ENCODE data around the gene MEIS3. TPM values are rescaled to one million over a fixed set of nuclear protein-coding genes. Genes with fewer than 3 reads are reported as not detected.

Gene MEIS3
- total RNA-seq, 2 experiments from 2014 or later = not detected

DNA sequence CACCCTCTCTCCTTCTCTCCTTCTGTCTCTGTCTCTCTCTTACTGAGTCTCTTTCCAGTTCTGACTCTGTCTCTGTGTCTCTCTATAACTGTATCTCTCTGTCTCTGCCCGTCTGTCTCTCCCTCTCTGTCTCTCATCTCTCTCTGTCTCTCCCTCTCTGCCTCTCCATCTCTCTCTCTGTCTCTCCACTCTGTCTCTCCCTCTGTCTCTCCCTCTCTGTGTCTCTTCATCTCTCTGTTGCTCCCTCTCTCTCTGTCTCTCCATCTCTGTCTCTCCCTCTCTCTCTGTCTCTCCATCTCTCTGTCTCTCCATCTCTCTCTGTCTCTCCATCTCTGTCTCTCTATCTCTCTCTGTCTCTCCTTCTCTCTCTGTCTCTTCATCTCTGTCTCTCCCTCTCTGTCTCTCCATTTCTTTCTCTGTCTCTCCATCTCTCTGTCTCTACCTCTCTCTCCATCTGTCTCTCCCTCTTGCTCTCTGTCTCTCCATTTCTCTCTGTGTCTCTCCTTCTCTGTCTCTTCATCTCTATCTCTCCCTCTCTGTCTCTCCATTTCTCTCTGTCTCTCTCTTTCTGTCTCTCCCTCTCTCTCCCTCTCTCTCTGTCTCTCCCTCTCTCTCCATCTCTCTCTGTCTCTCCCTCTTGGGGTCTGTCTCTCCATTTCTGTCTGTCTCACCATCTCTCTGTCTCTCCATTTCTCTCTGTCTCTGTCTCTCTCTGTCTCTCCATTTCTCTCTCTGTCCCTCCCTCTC is 3.3 kb upstream of the MEIS3 start:
- H3K9me3 Mint-ChIP-seq (ENCODE audit: insufficient read depth) = no peaks in the 10 kb centered on the region
- ATAC-seq (no peak), DNase-seq (no peak)
- CTCF ChIA-PET = no interaction called here
- H3K4me3 Mint-ChIP-seq = no peak overlapping the region
- peaks cover 75% of the 10 kb centered on the region for H3K27me3 Mint-ChIP-seq (ENCODE audit: low read depth)
- H3K27ac Mint-ChIP-seq = no peak overlapping the region
- peaks cover 30% of the 10 kb centered on the region for H3K4me1 Mint-ChIP-seq (ENCODE audit: low read depth)
- POLR2A ChIA-PET = no interaction called here
- no peaks in the 10 kb centered on the region for H3K36me3 Mint-ChIP-seq (ENCODE audit: low read depth)

GRCh38 chr19:47421844-47422395 is 2.6 kb upstream of the MEIS3 start:
- Mint-ChIP-seq H3K27me3 (ENCODE audit: low read depth) (peaks cover 80% of the 10 kb centered on the region), H3K27ac (no peak overlapping the region), H3K4me1 (ENCODE audit: low read depth) (peaks cover 32% of the 10 kb centered on the region), H3K36me3 (ENCODE audit: low read depth) (no peaks in the 10 kb centered on the region), H3K9me3 (ENCODE audit: insufficient read depth) (no peaks in the 10 kb centered on the region), H3K4me3 (no peak overlapping the region)
- CTCF ChIA-PET = no interaction called here
- DNase-seq (no peak), ATAC-seq (no peak)
- POLR2A ChIA-PET = no interaction called here

GRCh38 chr19:47421244-47421786 is 2.0 kb upstream of the MEIS3 start:
- ChIA-PET POLR2A (no interaction called here), CTCF (no interaction called here)
- H3K9me3 Mint-ChIP-seq (ENCODE audit: insufficient read depth) = no peaks in the 10 kb centered on the region
- DNase-seq = no peak
- H3K36me3 Mint-ChIP-seq (ENCODE audit: low read depth) = no peaks in the 10 kb centered on the region
- H3K27ac Mint-ChIP-seq = no peak overlapping the region
- peaks cover 35% of the 10 kb centered on the region for H3K4me1 Mint-ChIP-seq (ENCODE audit: low read depth)
- ATAC-seq = no peak
- H3K27me3 Mint-ChIP-seq (ENCODE audit: low read depth) = peaks cover 82% of the 10 kb centered on the region
- no peak overlapping the region for H3K4me3 Mint-ChIP-seq

GRCh38 chr19:47419789-47420188 is 462 bp upstream of the MEIS3 start:
- Mint-ChIP-seq H3K4me1 (ENCODE audit: low read depth) (peaks cover 35% of the 10 kb centered on the region), H3K36me3 (ENCODE audit: low read depth) (no peaks in the 10 kb centered on the region), H3K9me3 (ENCODE audit: insufficient read depth) (no peaks in the 10 kb centered on the region), H3K27ac (no peak overlapping the region), H3K27me3 (ENCODE audit: low read depth) (peaks cover 82% of the 10 kb centered on the region), H3K4me3 (no peak overlapping the region)
- ChIA-PET CTCF (interaction anchor here (1.4 kb wide), 1 partner anchor 8 kb away, joined by 4 read pairs; no protein-coding TSS in a partner anchor), POLR2A (interaction anchor here (1.0 kb wide), 1 partner anchor 9 kb away, joined by 3 read pairs; no protein-coding TSS in a partner anchor)
- ATAC-seq (no peak), DNase-seq (no peak)

GRCh38 chr19:47418692-47419029 is 666 bp downstream of the MEIS3 start:
- ChIA-PET CTCF (interaction anchor here (1.0 kb wide), 1 partner anchor 18 kb away, joined by 3 read pairs; no protein-coding TSS in a partner anchor), POLR2A (no interaction called here)
- DNase-seq (no peak), ATAC-seq (no peak)
- H3K36me3 Mint-ChIP-seq (ENCODE audit: low read depth) = no peaks in the 10 kb centered on the region
- no peaks in the 10 kb centered on the region for H3K9me3 Mint-ChIP-seq (ENCODE audit: insufficient read depth)
- H3K4me3 Mint-ChIP-seq = no peak overlapping the region
- peaks cover 82% of the 10 kb centered on the region for H3K27me3 Mint-ChIP-seq (ENCODE audit: low read depth)
- H3K4me1 Mint-ChIP-seq (ENCODE audit: low read depth) = peaks cover 35% of the 10 kb centered on the region
- H3K27ac Mint-ChIP-seq = no peak overlapping the region

DNA sequence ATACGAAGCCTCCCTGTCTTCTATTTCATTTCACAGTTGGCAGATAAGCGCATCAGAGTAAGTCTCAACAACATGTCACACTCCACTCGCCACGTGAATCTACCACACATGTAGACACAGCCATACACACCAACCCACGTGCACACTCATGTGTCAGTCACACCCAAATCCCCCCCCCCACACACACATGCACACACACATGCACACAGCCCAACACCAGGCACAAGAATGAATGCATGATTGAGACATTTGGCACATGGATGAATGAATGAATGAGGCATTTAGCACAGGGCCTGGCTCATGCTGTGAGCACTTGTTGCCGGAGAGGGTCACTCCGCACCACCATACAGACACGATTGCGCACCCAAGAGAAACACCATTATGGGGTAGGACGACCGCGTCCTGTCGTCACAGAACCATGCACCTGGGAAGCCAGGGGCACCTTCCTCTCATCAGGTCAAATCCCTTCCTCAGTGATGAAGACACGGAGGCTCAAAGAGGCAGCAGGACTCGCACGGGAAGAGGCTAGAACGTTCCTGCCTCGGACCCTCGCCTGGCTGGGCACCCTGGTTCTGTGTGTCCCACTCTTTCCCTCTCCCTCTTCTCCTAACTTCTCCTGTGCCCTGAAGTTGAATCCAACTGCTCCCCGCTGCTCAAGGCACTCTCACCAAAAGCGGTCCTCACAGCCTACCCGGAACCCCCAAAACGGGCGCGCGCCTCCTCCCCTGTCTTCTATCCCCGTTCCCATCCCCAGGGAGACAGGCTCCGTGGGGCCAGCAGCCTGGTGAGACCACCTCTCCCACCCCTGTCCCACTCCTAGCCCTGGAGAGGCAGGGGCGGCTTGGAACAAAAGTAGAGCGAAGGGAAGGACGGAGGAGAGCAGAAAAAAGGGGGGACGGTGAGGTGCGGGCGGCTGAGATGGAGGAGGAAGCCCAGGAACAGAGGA is 1.3 kb downstream of the MEIS3 start:
- Mint-ChIP-seq H3K27me3 (ENCODE audit: low read depth) (peaks cover 78% of the 10 kb centered on the region), H3K36me3 (ENCODE audit: low read depth) (no peaks in the 10 kb centered on the region), H3K4me3 (no peak overlapping the region), H3K9me3 (ENCODE audit: insufficient read depth) (no peaks in the 10 kb centered on the region), H3K4me1 (ENCODE audit: low read depth) (peaks cover 35% of the 10 kb centered on the region), H3K27ac (no peak overlapping the region)
- DNase-seq (no peak), ATAC-seq (no peak)
- ChIA-PET CTCF (interaction anchor here (0.8 to 1.5 kb wide), 3 partner anchors 10 to 19 kb away, joined by 3 to 5 read pairs (median 3); no protein-coding TSS in a partner anchor), POLR2A (no interaction called here)

GRCh38 chr19:47417107-47417745 is 2.1 kb downstream of the MEIS3 start:
- Mint-ChIP-seq H3K27ac (no peak overlapping the region), H3K4me1 (ENCODE audit: low read depth) (peaks cover 33% of the 10 kb centered on the region), H3K4me3 (no peak overlapping the region), H3K27me3 (ENCODE audit: low read depth) (peaks cover 71% of the 10 kb centered on the region), H3K9me3 (ENCODE audit: insufficient read depth) (no peaks in the 10 kb centered on the region), H3K36me3 (ENCODE audit: low read depth) (no peaks in the 10 kb centered on the region)
- no peak for ATAC-seq
- DNase-seq = no peak
- ChIA-PET CTCF (interaction anchor here (0.8 to 1.5 kb wide), 2 partner anchors 11 to 18 kb away, joined by 3 to 5 read pairs; no protein-coding TSS in a partner anchor), POLR2A (no interaction called here)

DNA sequence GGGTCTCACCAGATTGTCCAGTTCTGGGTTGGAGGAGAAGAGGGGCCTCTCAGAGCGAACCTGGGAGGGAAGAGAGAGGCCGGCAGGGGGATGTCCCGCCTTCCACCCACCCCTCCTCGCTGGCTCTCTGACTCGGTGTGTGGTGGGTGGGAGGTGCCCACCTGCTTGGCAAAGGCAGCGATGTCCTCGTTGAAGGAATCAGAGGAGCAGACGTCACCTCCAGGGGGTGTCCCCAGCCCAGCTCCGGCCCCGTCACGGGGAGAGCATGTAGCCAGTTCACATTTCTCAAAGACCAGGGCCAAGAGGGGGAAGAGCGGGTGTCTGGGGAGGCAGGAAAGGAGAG is 2.7 kb downstream of the MEIS3 start:
- Mint-ChIP-seq H3K4me3 (no peak overlapping the region), H3K36me3 (ENCODE audit: low read depth) (no peaks in the 10 kb centered on the region), H3K9me3 (ENCODE audit: insufficient read depth) (no peaks in the 10 kb centered on the region), H3K27me3 (ENCODE audit: low read depth) (peaks cover 67% of the 10 kb centered on the region), H3K27ac (no peak overlapping the region), H3K4me1 (ENCODE audit: low read depth) (peaks cover 31% of the 10 kb centered on the region)
- ChIA-PET CTCF (interaction anchor here (1.5 kb wide), 1 partner anchor 12 kb away, joined by 5 read pairs; no protein-coding TSS in a partner anchor), POLR2A (no interaction called here)
- DNase-seq (no peak), ATAC-seq (no peak)

DNA sequence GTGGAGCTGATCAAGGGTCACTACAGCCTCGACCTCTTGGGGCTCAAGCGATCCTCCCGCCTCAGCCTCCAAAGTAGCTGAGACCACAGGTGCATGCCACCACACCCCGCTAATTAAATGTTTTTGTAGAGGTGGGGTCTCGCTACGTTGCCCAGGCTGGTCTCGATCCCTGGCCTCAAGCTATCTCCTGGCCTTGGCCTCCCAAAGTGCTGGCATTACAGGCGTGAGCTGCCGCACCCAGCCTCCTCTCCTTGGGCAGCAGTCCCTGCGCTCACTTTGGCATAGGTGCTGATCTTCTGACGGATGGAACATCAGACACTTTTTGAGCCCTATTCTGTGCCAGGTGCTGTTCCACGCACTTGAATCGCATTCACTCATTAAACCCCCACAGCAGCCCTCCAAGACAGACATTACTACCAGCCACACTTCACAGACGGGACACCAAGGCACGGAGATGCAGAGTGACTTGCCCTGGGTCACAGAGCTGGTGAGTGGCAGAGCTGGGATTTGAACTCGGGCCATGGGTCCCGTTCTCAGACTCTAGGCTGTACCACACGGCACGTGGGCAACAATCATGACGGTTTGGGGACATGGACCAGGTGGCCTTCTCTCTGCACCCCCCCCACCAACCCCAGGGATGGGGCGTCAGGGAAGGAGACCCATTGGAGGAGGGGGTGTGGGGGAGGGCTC is 3.2 kb downstream of the MEIS3 start:
- CTCF ChIA-PET = interaction anchor here (1.5 kb wide), 1 partner anchor 12 kb away, joined by 5 read pairs; no protein-coding TSS in a partner anchor
- no peaks in the 10 kb centered on the region for H3K36me3 Mint-ChIP-seq (ENCODE audit: low read depth)
- ATAC-seq = no peak

DNA sequence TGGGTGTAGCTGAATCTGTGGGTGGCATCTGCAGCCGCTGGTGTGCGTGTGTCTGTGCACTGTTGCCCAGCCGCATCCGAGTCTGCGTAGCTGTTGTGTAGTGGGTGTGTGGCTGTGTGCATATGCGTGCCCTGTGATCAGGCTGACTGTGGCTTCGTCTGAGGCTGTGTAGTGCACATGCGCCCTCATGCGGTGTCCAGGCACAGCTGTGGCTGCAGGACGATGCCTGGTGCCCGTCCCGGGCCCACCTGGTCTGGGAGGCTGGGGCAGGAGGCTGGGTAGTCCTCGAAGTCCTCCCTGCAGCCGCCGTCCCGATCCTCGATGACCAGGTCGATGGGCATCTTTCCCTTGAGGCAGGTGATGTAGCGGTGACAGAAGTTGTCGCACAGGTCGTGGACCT is 4.9 kb downstream of the MEIS3 start:
- Mint-ChIP-seq H3K9me3 (ENCODE audit: insufficient read depth) (no peaks in the 10 kb centered on the region), H3K4me1 (ENCODE audit: low read depth) (peaks cover 14% of the 10 kb centered on the region), H3K36me3 (ENCODE audit: low read depth) (no peaks in the 10 kb centered on the region), H3K4me3 (no peak overlapping the region), H3K27ac (no peak overlapping the region), H3K27me3 (ENCODE audit: low read depth) (peaks cover 47% of the 10 kb centered on the region)
- DNase-seq (no peak), ATAC-seq (no peak)
- POLR2A ChIA-PET = no interaction called here
- CTCF ChIA-PET = interaction anchor here (0.6 kb wide), 1 partner anchor 23 kb away, joined by 3 read pairs; no protein-coding TSS in a partner anchor

More for the DNA sequence above, 3.2 kb downstream of the MEIS3 start:
- no peak for DNase-seq
- no peak overlapping the region for H3K27ac Mint-ChIP-seq
- POLR2A ChIA-PET = no interaction called here
- H3K27me3 Mint-ChIP-seq (ENCODE audit: low read depth) = peaks cover 62% of the 10 kb centered on the region
- no peak overlapping the region for H3K4me3 Mint-ChIP-seq
- H3K4me1 Mint-ChIP-seq (ENCODE audit: low read depth) = peaks cover 27% of the 10 kb centered on the region
- H3K9me3 Mint-ChIP-seq (ENCODE audit: insufficient read depth) = no peaks in the 10 kb centered on the region

DNA sequence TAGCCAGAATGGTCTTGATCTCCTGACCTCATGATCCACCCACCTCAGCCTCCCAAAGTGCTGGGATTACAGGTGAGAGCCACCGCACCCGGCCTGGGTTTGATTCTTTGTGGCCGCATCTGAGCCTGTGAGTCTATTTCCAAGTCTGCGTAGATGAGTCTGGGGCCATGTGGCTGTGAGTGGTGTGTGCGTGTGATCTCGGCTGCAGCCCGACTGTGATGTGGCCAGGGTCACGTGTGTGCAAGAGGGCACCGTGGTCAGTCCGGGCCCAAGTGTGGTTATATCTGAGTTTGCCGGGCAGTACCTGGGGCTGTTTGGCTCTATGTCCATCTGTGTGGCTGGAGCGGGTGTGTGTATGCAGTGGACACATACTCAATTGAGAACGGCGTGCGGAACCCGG is 5.4 kb downstream of the MEIS3 start:
- peaks cover 13% of the 10 kb centered on the region for H3K4me1 Mint-ChIP-seq (ENCODE audit: low read depth)
- DNase-seq (no peak), ATAC-seq (no peak)
- ChIA-PET CTCF (no interaction called here), POLR2A (no interaction called here)
- no peaks in the 10 kb centered on the region for H3K9me3 Mint-ChIP-seq (ENCODE audit: insufficient read depth)
- no peak overlapping the region for H3K27ac Mint-ChIP-seq
- H3K4me3 Mint-ChIP-seq = no peak overlapping the region
- H3K36me3 Mint-ChIP-seq (ENCODE audit: low read depth) = no peaks in the 10 kb centered on the region
- peaks cover 45% of the 10 kb centered on the region for H3K27me3 Mint-ChIP-seq (ENCODE audit: low read depth)

Data from activated CD8-positive, alpha-beta T cell treated with anti-CD3 and anti-CD28 coated beads, Interleukin-2, amount 10 ng/mL, durations not matched to agents 7 days and 5 days (primary cell).